ENCODE results near the gene BPIFB1. TPM values are rescaled to one million over a fixed set of nuclear protein-coding genes. Genes with fewer than 3 reads are reported as not detected.

Gene BPIFB1
- total RNA-seq, 1 donor from 2014 or later = 10.9 TPM

DNA sequence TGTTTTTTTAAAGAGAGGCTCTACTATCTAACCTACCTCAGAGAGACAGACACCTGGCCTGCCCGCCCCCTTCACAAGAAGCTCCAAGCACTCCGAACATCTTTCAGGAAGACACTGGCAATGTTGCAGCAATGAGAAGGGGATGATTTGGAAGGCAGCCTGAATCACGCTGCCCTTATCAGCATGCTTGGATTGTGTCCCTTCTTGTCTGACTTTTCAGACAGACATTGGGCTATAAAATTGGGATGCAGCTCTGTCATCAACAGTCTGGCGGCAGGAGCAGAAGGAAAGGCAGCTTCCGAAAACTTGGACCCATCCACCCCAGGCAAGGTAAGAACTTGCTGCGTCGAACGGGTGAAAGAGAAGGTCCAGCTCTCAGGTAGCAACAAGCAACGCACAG lies 62.3 kb downstream of the BPIFB1 start:
- no peaks in the 10 kb centered on the region for H3K4me1 Mint-ChIP-seq (ENCODE audit: unreplicated experiment)
- H3K9me3 Mint-ChIP-seq = no peaks in the 10 kb centered on the region
- no peak overlapping the region for H3K4me3 Mint-ChIP-seq
- no peak for DNase-seq (ENCODE audit: extremely low spot score, unreplicated experiment)
- no peak overlapping the region for H3K27ac Mint-ChIP-seq
- H3K27me3 Mint-ChIP-seq = no peaks in the 10 kb centered on the region
- peaks cover 8% of the 10 kb centered on the region for H3K36me3 Mint-ChIP-seq
- TF ChIP-seq CTCF (conservative IDR thresholded peaks at IDR 0.05) = no peak

DNA sequence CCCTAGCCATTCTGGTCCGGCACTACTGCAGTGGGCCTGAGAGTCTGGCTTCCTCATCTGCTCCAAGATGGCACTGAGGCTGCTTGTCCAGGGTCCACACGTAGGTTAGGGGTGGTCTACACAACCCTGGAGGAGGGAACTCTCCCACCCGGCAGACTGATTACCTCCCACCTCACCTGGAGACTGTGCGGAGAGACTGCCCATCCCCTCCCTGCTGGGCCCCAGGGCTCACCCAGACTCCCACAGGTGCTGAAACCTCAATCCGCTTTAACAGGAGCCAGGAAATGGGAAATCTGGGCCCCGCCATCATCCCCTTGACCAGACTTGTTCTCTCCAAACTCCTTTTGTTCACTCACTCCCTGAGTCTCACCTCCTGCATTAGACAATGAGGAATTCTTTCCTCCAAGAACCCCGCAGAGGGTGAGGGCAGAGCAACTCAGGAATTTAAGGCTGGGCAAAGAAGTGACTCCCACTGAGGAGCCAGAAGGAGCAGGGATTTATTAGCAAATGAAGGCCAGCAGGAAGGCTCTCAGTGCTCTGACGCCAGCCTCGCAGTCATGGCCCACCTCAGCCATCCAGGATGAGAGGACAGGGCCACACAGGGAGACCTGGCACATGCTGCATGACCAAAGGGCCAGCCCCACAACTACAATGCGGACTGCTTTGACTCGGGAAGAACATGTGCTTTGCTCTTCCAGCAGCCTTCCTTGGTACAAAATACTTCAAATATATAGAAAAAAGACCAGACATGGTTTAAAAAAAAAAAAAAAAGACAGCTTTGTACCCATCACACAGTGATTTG lies 65.3 kb downstream of the BPIFB1 start:
- DNase-seq (ENCODE audit: extremely low spot score, unreplicated experiment) = no peak
- Mint-ChIP-seq H3K4me3 (no peak overlapping the region), H3K27me3 (no peaks in the 10 kb centered on the region), H3K36me3 (peaks cover 11% of the 10 kb centered on the region), H3K9me3 (no peaks in the 10 kb centered on the region), H3K27ac (no peak overlapping the region), H3K4me1 (ENCODE audit: unreplicated experiment) (peaks cover 7% of the 10 kb centered on the region)
- TF ChIP-seq CTCF (conservative IDR thresholded peaks at IDR 0.05) = no peak

- H3K9me3 Mint-ChIP-seq = no peaks in the 10 kb centered on the region
- DNase-seq (ENCODE audit: extremely low spot score, unreplicated experiment) = no peak
- no peaks in the 10 kb centered on the region for H3K27me3 Mint-ChIP-seq
- peaks cover 7% of the 10 kb centered on the region for H3K4me1 Mint-ChIP-seq (ENCODE audit: unreplicated experiment)
- no peak overlapping the region for H3K4me3 Mint-ChIP-seq
- peaks cover 11% of the 10 kb centered on the region for H3K36me3 Mint-ChIP-seq
- no peak overlapping the region for H3K27ac Mint-ChIP-seq
- no peak for TF ChIP-seq CTCF (conservative IDR thresholded peaks at IDR 0.05)
Measured at GRCh38 chr20:33349493-33349892, 66.5 kb downstream of the BPIFB1 start.

DNA sequence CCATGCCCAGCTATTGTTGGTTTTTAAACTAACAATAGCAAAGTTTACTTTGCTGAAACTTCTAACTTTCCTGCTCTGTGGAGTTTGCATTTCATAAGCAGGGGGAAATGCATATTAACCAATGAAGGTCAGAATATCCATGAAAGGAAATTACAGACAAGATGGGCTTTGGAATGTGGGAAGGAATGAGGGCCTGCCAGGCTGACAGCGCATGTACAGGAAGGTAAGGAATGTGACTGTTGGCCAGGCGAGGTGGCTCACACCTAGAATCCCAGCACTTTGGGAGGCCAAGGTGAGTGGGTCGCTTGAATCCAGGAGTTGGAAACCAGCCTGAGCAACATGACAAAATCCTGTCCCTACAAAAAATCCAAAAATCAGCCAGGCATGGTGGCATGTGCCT lies 68.7 kb downstream of the BPIFB1 start:
- no peaks in the 10 kb centered on the region for H3K9me3 Mint-ChIP-seq
- TF ChIP-seq CTCF (conservative IDR thresholded peaks at IDR 0.05) = no peak
- H3K27ac Mint-ChIP-seq = peak overlapping the region; percentile 61
- no peaks in the 10 kb centered on the region for H3K27me3 Mint-ChIP-seq
- H3K4me3 Mint-ChIP-seq = no peak overlapping the region
- H3K4me1 Mint-ChIP-seq (ENCODE audit: unreplicated experiment) = peaks cover 7% of the 10 kb centered on the region
- DNase-seq (ENCODE audit: extremely low spot score, unreplicated experiment) = no peak
- peaks cover 16% of the 10 kb centered on the region for H3K36me3 Mint-ChIP-seq

DNA sequence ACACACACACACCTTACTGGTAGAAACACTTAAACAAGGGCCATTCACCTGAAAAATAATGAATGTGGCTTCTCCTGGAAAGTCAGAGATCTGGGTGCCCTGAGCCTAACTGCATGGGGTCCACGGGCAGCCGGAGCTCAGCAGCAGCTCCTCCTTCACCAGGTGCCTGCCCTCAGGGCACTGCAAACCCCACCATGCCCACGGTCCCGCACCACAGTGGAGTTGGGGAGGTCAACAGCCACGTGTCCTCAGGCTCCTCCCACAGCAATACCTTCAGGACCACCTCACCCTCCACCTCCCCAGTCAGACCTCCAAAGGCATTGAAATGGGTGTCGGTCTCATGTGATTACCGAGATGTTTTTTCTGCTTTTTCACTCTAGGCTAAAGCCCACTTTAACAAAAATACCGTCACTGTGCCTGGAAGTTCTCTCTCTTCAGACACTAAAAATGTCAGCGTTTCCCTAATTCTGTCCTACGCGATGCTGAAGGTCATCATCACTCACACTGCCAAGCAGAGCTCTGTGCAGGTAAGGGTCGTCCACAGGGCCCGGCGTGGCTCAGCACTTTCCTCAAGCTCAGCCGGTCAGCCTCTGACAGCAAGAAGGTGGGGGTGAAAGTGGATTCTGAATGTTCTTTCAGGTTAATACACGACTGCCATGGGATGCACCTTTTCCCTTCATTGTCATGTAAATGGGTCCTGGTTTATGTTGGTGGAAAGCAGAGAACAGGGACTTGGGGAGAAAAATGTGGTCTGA lies 69.4 kb downstream of the BPIFB1 start:
- H3K27ac Mint-ChIP-seq = peak overlapping the region; percentile 31
- peaks cover 7% of the 10 kb centered on the region for H3K4me1 Mint-ChIP-seq (ENCODE audit: unreplicated experiment)
- no peak for TF ChIP-seq CTCF (conservative IDR thresholded peaks at IDR 0.05)
- no peaks in the 10 kb centered on the region for H3K9me3 Mint-ChIP-seq
- no peak overlapping the region for H3K4me3 Mint-ChIP-seq
- no peak for DNase-seq (ENCODE audit: extremely low spot score, unreplicated experiment)
- no peaks in the 10 kb centered on the region for H3K27me3 Mint-ChIP-seq
- peaks cover 16% of the 10 kb centered on the region for H3K36me3 Mint-ChIP-seq
